GM23338 (cell line): Measurements from ENCODE around the gene OR2AP1. TPM values are rescaled to one million over a fixed set of nuclear protein-coding genes. Genes with fewer than 3 reads are reported as not detected.

ENCODE experiments used
- ATAC-seq: fragments of 200-7000 bp; cut with Tn5 transposase; 3 replicates; pipeline ENCODE4 v1.9.1; 2020
- DNase-seq: peaks from one replicate; pipeline ENCODE4 v3.0.0-alpha.2; 2015; ENCODE audit warnings: low spot score
- H2AFZ ChIP-seq: fragments of 200-600 bp; sonication (generic); 2 replicates; pipeline ENCODE4 v1.8.0; 2016; ENCODE audit warnings: antibody characterized with exemption, mild to moderate bottlenecking, moderate library complexity
- H3F3A ChIP-seq: fragments of 200-600 bp; sonication (generic); replicated peaks from 2 replicates; pipeline ENCODE4 v1.8.0; 2017; ENCODE audit warnings: antibody characterized with exemption, mixed run types, low read depth
- H3K27ac ChIP-seq: fragments of 200-600 bp; sonication (generic); 2 replicates; pipeline ENCODE4 v1.6.1; 2016; ENCODE audit warnings: low read depth
- H3K27me3 ChIP-seq: fragments of 200-600 bp; sonication (generic); 2 replicates; pipeline ENCODE4 v1.8.0; 2016; ENCODE audit warnings: mild to moderate bottlenecking, mixed run types, moderate library complexity; ENCODE audit not compliant: insufficient read depth
- H3K36me3 ChIP-seq: fragments of 200-600 bp; sonication (generic); 2 replicates; pipeline ENCODE4 v1.8.0; 2016; ENCODE audit warnings: mild to moderate bottlenecking; ENCODE audit not compliant: insufficient read depth
- H3K4me1 ChIP-seq: fragments of 200-600 bp; sonication (generic); 2 replicates; pipeline ENCODE4 v1.8.0; 2016; ENCODE audit warnings: mild to moderate bottlenecking, moderate library complexity; ENCODE audit not compliant: insufficient read depth
- H3K4me2 ChIP-seq: fragments of 200-600 bp; sonication (generic); 2 replicates; pipeline ENCODE4 v1.7.1; 2017; ENCODE audit warnings: mixed run types
- H3K4me3 ChIP-seq: fragments of 200-600 bp; sonication (generic); 2 replicates; pipeline ENCODE4 v1.6.1; 2016; ENCODE audit warnings: mixed run types
- H3K79me2 ChIP-seq: fragments of 200-600 bp; sonication (generic); replicated peaks from 2 replicates; pipeline ENCODE4 v1.8.0; 2017; ENCODE audit warnings: mild to moderate bottlenecking; ENCODE audit not compliant: insufficient read depth
- H3K9me2 ChIP-seq: fragments of 200-600 bp; sonication (generic); 2 replicates; pipeline ENCODE4 v1.8.0; 2017; ENCODE audit not compliant: insufficient read depth
- H4K20me1 ChIP-seq: fragments of 200-600 bp; sonication (generic); replicated peaks from 2 replicates; pipeline ENCODE4 v1.8.0; 2017; ENCODE audit warnings: mild to moderate bottlenecking; ENCODE audit not compliant: insufficient read depth
- H3K27ac Mint-ChIP-seq: 2 replicates; pipeline ENCODE4 v1.8.0; 2020; ENCODE audit warnings: inconsistent platforms, mild to moderate bottlenecking, moderate library complexity, mixed read lengths
- H3K27me3 Mint-ChIP-seq: 3 replicates; pipeline ENCODE4 v1.8.0; 2022; ENCODE audit warnings: low read depth, mild to moderate bottlenecking, moderate library complexity, mixed read lengths, inconsistent platforms; ENCODE audit not compliant: insufficient read depth, poor library complexity
- H3K36me3 Mint-ChIP-seq: 3 replicates; pipeline ENCODE4 v1.8.0; 2021; ENCODE audit warnings: low read depth, mild to moderate bottlenecking, inconsistent platforms, moderate library complexity, mixed read lengths
- H3K4me1 Mint-ChIP-seq: 3 replicates; pipeline ENCODE4 v1.8.0; 2020; ENCODE audit warnings: mild to moderate bottlenecking, inconsistent platforms, mixed read lengths
- H3K4me3 Mint-ChIP-seq: 3 replicates; pipeline ENCODE4 v1.8.0; 2021; ENCODE audit warnings: moderate library complexity, mild to moderate bottlenecking, inconsistent platforms, mixed read lengths
- H3K9me3 Mint-ChIP-seq: 3 replicates; pipeline ENCODE4 v1.8.0; 2020; ENCODE audit warnings: moderate library complexity, mild to moderate bottlenecking, inconsistent platforms, mixed read lengths
- CREB1 ChIP-seq: fragments of 250-450 bp; sonication (Bioruptor Pico); IDR thresholded peaks from 2 replicates; pipeline ENCODE4 v1.5.0; 2020; ENCODE audit warnings: low read depth, mild to moderate bottlenecking, moderate library complexity
- ETS1 ChIP-seq: IDR thresholded peaks from 2 replicates; pipeline ENCODE4 v1.6.1; 2016; ENCODE audit warnings: antibody characterized with exemption
- EZH2 ChIP-seq: fragments of 200-600 bp; sonication (generic); IDR thresholded peaks from one replicate; pipeline ENCODE4 v1.8.0; 2017; ENCODE audit warnings: antibody characterized with exemption, mild to moderate bottlenecking, low read depth; ENCODE audit not compliant: unreplicated experiment
- EZH2phosphoT487 ChIP-seq: fragments of 200-600 bp; sonication (generic); IDR thresholded peaks from one replicate; pipeline ENCODE4 v1.8.1; 2018; ENCODE audit warnings: antibody characterized with exemption; ENCODE audit not compliant: unreplicated experiment
- JUNB ChIP-seq: IDR thresholded peaks from one replicate; pipeline ENCODE4 v1.6.1; 2016; ENCODE audit warnings: antibody characterized with exemption; ENCODE audit not compliant: unreplicated experiment
- NANOG ChIP-seq: IDR thresholded peaks from 2 replicates; pipeline ENCODE4 v1.6.1; 2016; ENCODE audit warnings: antibody characterized with exemption, borderline replicate concordance
- POLR2AphosphoS5 ChIP-seq: IDR thresholded peaks from 2 replicates; pipeline ENCODE4 v1.6.1; 2016; ENCODE audit warnings: antibody characterized with exemption, low read depth
- STAT1 ChIP-seq: IDR thresholded peaks from one replicate; pipeline ENCODE4 v1.6.1; 2016; ENCODE audit warnings: antibody characterized with exemption; ENCODE audit not compliant: unreplicated experiment
- ZNF114 ChIP-seq: fragments of 250-450 bp; sonication (Bioruptor Pico); IDR thresholded peaks from 2 replicates; pipeline ENCODE4 v1.5.0; 2020; ENCODE audit warnings: mild to moderate bottlenecking, moderate library complexity
- ZNF331 ChIP-seq: fragments of 250-450 bp; sonication (Bioruptor Pico); IDR thresholded peaks from 2 replicates; pipeline ENCODE4 v1.5.0; 2020; ENCODE audit warnings: low read depth, mild to moderate bottlenecking, moderate library complexity
- polyA plus RNA-seq: library from polyadenylated mRNA; unstranded; fragments of >200 nt; fragmentation: Nextera tagmentation; extraction: Ambion mirVana; gene quantifications from 2 replicates; pipeline ENCODE4 v1.2.1, GENCODE V29; 2016
- total RNA-seq: library from RNA; depleted of rRNA; stranded (reverse); fragments of >200 nt; shearing (Covaris generic); gene quantifications from 2 replicates; pipeline ENCODE4 v1.2.3, GENCODE V29; 2014
- TF ChIP-seq, protein P1 (sequence below): fragments of 250-450 bp; sonication (Bioruptor Pico); IDR thresholded peaks from 2 replicates; pipeline ENCODE4 v1.5.0; 2020; ENCODE audit warnings: mild to moderate bottlenecking, moderate library complexity
- TF ChIP-seq, protein P2 (sequence below): IDR thresholded peaks from one replicate; pipeline ENCODE4 v1.6.1; 2018; ENCODE audit warnings: antibody characterized with exemption; ENCODE audit not compliant: unreplicated experiment
- TF ChIP-seq, protein P3 (sequence below), 2 experiments: fragments of 200-600 bp in 1 of 2; sonication (generic) in 1 of 2; conservative IDR thresholded peaks; 2 replicates each; pipeline versions ENCODE4 v1.5.1 to v1.6.1; 2016 to 2017; ENCODE audit warnings: antibody characterized with exemption in 2 of 2, low read depth in 2 of 2, mild to moderate bottlenecking in 2 of 2, moderate library complexity in 1 of 2

The OR2AP1 gene
- total and polyA plus RNA-seq, 2 experiments from 2014 or later = not detected

- H3K9me2 ChIP-seq = peaks cover 19% of the 10 kb centered on the region; the same call in 1 of the 2 replicates
- no peaks in the 10 kb centered on the region for H3F3A ChIP-seq
- ATAC-seq (no peak), DNase-seq (no peak)
- no peaks in the 10 kb centered on the region; the same call in 1 of the 2 replicates for H3K36me3 ChIP-seq
- H3K27me3 Mint-ChIP-seq = no peaks in the 10 kb centered on the region
- peaks cover 1% of the 10 kb centered on the region for H3K4me1 Mint-ChIP-seq
- H3K4me1 ChIP-seq = no peaks in the 10 kb centered on the region
- H3K27ac ChIP-seq = no peak overlapping the region
- peaks cover 45% of the 10 kb centered on the region for H3K9me3 Mint-ChIP-seq
- no peak overlapping the region for H3K27ac Mint-ChIP-seq
- no peak overlapping the region for H3K4me3 ChIP-seq
- no peak overlapping the region for H2AFZ ChIP-seq
- H4K20me1 ChIP-seq = no peaks in the 10 kb centered on the region
- H3K36me3 Mint-ChIP-seq = peaks cover 33% of the 10 kb centered on the region
- TF ChIP-seq POLR2AphosphoS5 = no peak
- TF ChIP-seq STAT1 = no peak
- no peak for TF ChIP-seq CREB1 (CRISPR knock-in tag)
- TF ChIP-seq JUNB = no peak
- TF ChIP-seq, protein P1, sequence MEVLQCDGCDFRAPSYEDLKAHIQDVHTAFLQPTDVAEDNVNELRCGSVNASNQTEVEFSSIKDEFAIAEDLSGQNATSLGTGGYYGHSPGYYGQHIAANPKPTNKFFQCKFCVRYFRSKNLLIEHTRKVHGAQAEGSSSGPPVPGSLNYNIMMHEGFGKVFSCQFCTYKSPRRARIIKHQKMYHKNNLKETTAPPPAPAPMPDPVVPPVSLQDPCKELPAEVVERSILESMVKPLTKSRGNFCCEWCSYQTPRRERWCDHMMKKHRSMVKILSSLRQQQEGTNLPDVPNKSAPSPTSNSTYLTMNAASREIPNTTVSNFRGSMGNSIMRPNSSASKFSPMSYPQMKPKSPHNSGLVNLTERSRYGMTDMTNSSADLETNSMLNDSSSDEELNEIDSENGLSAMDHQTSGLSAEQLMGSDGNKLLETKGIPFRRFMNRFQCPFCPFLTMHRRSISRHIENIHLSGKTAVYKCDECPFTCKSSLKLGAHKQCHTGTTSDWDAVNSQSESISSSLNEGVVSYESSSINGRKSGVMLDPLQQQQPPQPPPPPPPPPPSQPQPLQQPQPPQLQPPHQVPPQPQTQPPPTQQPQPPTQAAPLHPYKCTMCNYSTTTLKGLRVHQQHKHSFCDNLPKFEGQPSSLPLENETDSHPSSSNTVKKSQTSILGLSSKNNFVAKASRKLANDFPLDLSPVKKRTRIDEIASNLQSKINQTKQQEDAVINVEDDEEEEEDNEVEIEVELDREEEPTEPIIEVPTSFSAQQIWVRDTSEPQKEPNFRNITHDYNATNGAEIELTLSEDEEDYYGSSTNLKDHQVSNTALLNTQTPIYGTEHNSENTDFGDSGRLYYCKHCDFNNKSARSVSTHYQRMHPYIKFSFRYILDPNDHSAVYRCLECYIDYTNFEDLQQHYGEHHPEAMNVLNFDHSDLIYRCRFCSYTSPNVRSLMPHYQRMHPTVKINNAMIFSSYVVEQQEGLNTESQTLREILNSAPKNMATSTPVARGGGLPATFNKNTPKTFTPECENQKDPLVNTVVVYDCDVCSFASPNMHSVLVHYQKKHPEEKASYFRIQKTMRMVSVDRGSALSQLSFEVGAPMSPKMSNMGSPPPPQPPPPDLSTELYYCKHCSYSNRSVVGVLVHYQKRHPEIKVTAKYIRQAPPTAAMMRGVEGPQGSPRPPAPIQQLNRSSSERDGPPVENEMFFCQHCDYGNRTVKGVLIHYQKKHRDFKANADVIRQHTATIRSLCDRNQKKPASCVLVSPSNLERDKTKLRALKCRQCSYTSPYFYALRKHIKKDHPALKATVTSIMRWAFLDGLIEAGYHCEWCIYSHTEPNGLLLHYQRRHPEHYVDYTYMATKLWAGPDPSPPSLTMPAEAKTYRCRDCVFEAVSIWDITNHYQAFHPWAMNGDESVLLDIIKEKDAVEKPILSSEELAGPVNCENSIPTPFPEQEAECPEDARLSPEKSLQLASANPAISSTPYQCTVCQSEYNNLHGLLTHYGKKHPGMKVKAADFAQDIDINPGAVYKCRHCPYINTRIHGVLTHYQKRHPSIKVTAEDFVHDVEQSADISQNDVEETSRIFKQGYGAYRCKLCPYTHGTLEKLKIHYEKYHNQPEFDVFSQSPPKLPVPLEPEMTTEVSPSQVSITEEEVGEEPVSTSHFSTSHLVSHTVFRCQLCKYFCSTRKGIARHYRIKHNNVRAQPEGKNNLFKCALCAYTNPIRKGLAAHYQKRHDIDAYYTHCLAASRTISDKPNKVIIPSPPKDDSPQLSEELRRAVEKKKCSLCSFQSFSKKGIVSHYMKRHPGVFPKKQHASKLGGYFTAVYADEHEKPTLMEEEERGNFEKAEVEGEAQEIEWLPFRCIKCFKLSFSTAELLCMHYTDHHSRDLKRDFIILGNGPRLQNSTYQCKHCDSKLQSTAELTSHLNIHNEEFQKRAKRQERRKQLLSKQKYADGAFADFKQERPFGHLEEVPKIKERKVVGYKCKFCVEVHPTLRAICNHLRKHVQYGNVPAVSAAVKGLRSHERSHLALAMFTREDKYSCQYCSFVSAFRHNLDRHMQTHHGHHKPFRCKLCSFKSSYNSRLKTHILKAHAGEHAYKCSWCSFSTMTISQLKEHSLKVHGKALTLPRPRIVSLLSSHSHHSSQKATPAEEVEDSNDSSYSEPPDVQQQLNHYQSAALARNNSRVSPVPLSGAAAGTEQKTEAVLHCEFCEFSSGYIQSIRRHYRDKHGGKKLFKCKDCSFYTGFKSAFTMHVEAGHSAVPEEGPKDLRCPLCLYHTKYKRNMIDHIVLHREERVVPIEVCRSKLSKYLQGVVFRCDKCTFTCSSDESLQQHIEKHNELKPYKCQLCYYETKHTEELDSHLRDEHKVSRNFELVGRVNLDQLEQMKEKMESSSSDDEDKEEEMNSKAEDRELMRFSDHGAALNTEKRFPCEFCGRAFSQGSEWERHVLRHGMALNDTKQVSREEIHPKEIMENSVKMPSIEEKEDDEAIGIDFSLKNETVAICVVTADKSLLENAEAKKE (CRISPR knock-in tag) = no peak
- TF ChIP-seq EZH2phosphoT487 = no peak
- no peak for TF ChIP-seq NANOG
- TF ChIP-seq, protein P2, sequence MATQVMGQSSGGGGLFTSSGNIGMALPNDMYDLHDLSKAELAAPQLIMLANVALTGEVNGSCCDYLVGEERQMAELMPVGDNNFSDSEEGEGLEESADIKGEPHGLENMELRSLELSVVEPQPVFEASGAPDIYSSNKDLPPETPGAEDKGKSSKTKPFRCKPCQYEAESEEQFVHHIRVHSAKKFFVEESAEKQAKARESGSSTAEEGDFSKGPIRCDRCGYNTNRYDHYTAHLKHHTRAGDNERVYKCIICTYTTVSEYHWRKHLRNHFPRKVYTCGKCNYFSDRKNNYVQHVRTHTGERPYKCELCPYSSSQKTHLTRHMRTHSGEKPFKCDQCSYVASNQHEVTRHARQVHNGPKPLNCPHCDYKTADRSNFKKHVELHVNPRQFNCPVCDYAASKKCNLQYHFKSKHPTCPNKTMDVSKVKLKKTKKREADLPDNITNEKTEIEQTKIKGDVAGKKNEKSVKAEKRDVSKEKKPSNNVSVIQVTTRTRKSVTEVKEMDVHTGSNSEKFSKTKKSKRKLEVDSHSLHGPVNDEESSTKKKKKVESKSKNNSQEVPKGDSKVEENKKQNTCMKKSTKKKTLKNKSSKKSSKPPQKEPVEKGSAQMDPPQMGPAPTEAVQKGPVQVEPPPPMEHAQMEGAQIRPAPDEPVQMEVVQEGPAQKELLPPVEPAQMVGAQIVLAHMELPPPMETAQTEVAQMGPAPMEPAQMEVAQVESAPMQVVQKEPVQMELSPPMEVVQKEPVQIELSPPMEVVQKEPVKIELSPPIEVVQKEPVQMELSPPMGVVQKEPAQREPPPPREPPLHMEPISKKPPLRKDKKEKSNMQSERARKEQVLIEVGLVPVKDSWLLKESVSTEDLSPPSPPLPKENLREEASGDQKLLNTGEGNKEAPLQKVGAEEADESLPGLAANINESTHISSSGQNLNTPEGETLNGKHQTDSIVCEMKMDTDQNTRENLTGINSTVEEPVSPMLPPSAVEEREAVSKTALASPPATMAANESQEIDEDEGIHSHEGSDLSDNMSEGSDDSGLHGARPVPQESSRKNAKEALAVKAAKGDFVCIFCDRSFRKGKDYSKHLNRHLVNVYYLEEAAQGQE = no peak
- no peak for TF ChIP-seq ZNF114
- TF ChIP-seq, protein P3, sequence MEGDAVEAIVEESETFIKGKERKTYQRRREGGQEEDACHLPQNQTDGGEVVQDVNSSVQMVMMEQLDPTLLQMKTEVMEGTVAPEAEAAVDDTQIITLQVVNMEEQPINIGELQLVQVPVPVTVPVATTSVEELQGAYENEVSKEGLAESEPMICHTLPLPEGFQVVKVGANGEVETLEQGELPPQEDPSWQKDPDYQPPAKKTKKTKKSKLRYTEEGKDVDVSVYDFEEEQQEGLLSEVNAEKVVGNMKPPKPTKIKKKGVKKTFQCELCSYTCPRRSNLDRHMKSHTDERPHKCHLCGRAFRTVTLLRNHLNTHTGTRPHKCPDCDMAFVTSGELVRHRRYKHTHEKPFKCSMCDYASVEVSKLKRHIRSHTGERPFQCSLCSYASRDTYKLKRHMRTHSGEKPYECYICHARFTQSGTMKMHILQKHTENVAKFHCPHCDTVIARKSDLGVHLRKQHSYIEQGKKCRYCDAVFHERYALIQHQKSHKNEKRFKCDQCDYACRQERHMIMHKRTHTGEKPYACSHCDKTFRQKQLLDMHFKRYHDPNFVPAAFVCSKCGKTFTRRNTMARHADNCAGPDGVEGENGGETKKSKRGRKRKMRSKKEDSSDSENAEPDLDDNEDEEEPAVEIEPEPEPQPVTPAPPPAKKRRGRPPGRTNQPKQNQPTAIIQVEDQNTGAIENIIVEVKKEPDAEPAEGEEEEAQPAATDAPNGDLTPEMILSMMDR (conservative IDR thresholded peaks at IDR 0.05; ENCODE audit: low read depth in 2 of 2) = no peak
- TF ChIP-seq EZH2 = no peak
- no peak for TF ChIP-seq ETS1
- no peak for TF ChIP-seq ZNF331
- no peak overlapping the region for H3K4me2 ChIP-seq
- H3K27me3 ChIP-seq = no peaks in the 10 kb centered on the region
- no peaks in the 10 kb centered on the region for H3K79me2 ChIP-seq
- no peak overlapping the region for H3K4me3 Mint-ChIP-seq
Measured at GRCh38 chr12:55614764-55615163, 42.5 kb downstream of the OR2AP1 start.
